ENCODE measurements around the gene PRKCI.
"Not testable (repeated sequence)": the region's sequence is repeated elsewhere in the genome, so short reads cannot be mapped to it uniquely, and the experiment has no call there.

PRKCI gene

GRCh38 chr3:170343859-170344258 lies 121.6 kb downstream of the PRKCI start:
- not testable (repeated sequence) for DNase-seq (ENCODE audit: low read depth)

GRCh38 chr3:170344971-170345370 lies 122.7 kb downstream of the PRKCI start:
- no peak for DNase-seq (ENCODE audit: low read depth)

- DNase-seq (ENCODE audit: low read depth) = no peak
These were observed 124.5 kb downstream of the PRKCI start for GRCh38 chr3:170346481-170347392.

DNA sequence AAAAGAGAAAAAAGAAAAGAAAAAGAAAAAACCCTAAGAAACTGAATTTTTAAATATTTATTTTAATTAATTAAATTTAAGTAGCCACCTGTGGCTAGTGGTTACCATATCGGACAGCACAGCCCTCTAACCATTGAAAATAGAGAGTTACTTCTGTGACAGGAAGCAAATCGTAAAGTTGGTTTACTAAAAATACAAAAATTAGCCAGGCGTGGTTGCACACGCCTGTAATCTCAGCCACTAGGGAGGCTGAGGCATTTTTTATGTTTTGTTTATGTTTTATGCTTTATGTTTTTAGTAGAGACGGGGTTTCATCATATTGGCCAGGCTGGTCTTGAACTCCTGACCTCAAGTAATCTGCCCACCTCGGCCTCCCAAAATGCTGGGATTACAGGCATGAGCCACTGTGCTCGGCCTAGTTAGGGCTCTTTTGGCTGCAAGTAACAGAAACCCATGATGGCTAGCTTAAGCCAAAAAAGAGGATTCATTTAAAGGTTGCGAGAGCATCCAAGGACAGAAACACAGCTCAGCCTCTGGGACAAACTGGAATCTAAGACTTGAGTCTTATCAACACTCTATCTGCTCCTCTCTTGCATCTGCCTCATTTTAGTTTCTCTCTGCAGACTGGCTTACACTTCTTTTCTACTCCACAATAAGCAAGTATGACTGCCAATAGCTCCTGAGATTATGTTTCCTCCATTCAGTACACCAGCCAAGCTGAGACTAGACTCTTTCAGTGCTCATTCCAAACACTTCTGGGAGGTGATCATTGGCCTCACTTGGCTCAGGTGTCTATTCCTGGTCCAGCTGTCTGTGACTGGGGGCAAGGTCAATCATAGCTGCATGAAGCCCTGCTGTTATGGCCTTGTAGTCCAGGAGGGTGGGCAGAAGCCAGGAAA lies 128.5 kb downstream of the PRKCI start:
- DNase-seq (ENCODE audit: low read depth) = no peak

DNA sequence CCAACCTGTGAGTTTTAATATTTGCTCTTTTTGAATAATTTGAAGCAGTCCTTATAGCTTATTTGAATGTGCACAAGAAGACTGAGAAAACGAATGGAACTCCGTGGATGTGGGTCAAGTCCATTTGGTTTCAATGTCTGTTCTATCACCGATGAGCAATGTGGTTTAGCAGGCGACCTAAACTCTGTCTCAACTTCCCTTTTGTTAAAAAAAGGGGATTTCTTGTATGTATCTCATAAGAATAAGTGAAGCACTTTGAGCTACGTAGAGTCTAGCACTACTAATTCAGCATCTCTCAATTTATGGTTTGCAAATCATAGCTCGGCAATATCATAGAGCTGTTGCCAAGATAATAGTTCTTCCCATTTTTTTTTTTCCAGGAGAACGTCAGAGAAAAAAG lies 130.7 kb downstream of the PRKCI start:
- no peak for DNase-seq (ENCODE audit: low read depth)

- no peak for DNase-seq (ENCODE audit: low read depth)
These were observed 131.3 kb downstream of the PRKCI start for GRCh38 chr3:170353485-170353884.

- DNase-seq (ENCODE audit: low read depth) = no peak
These were observed 132.5 kb downstream of the PRKCI start for GRCh38 chr3:170354760-170355159.

Data from GM04503 (cell line).